COLO829 (cell line): ENCODE results near the gene COX4I1.

Experiments
- DNase-seq: peaks from one replicate; pipeline ENCODE4 v3.0.0; 2012; ENCODE audit warnings: low spot score

The COX4I1 gene

GRCh38 chr16:85842435-85842834 lies 42.9 kb downstream of the COX4I1 start:
- no peak for DNase-seq

GRCh38 chr16:85842848-85843247 lies 43.4 kb downstream of the COX4I1 start:
- DNase-seq = no peak

GRCh38 chr16:85843471-85844168 lies 44.1 kb downstream of the COX4I1 start:
- no peak for DNase-seq

GRCh38 chr16:85844169-85844481 lies 44.6 kb downstream of the COX4I1 start:
- DNase-seq = no peak

GRCh38 chr16:85844786-85845185 lies 45.3 kb downstream of the COX4I1 start:
- DNase-seq = no peak

- no peak for DNase-seq
Observed at GRCh38 chr16:85845266-85845665, 45.8 kb downstream of the COX4I1 start.

- no peak for DNase-seq
Observed at GRCh38 chr16:85846461-85846860, 47.0 kb downstream of the COX4I1 start.

- DNase-seq = no peak
Observed at GRCh38 chr16:85847036-85847435, 47.5 kb downstream of the COX4I1 start.

- DNase-seq = no peak
Observed at GRCh38 chr16:85847681-85848601, 48.4 kb downstream of the COX4I1 start.

- DNase-seq = no peak
Observed at GRCh38 chr16:85848986-85849385, 49.5 kb downstream of the COX4I1 start.

- no peak for DNase-seq
Observed at GRCh38 chr16:85849388-85849787, 49.9 kb downstream of the COX4I1 start.

- DNase-seq = no peak
Observed at GRCh38 chr16:85850344-85850880, 50.9 kb downstream of the COX4I1 start.

GRCh38 chr16:85851034-85851785 lies 51.7 kb downstream of the COX4I1 start:
- no peak for DNase-seq

GRCh38 chr16:85853547-85854545 lies 54.4 kb downstream of the COX4I1 start:
- DNase-seq = no peak

- no peak for DNase-seq
Observed at GRCh38 chr16:85854935-85855334, 55.4 kb downstream of the COX4I1 start.

- DNase-seq = no peak
Observed at GRCh38 chr16:85856079-85856478, 56.6 kb downstream of the COX4I1 start.

- no peak for DNase-seq
Observed at GRCh38 chr16:85856585-85856984, 57.1 kb downstream of the COX4I1 start.
